Measurements from ENCODE around the gene VWA5A.

Gene VWA5A

GRCh38 chr11:124114942-124115781, at the start of gene VWA5A:
TSS of gene VWA5A (plus strand) at chr11:124115450. CDS start at chr11:124117512, 2,062 bp downstream.
- peak; percentile 88 to 97 for DNase-seq

GRCh38 chr11:124068601-124069110, 46.6 kb upstream of the VWA5A start:
- DNase-seq, result no peak

- peak; percentile 86 to 97 for DNase-seq
Observed at GRCh38 chr11:124069429-124070401, 45.5 kb upstream of the VWA5A start.

- peak; percentile 87 to 91 for DNase-seq
Observed at GRCh38 chr11:124070915-124071622, 44.2 kb upstream of the VWA5A start.

GRCh38 chr11:124071623-124071948, 43.7 kb upstream of the VWA5A start:
- no peak for DNase-seq

GRCh38 chr11:124072147-124072546, 43.1 kb upstream of the VWA5A start:
- DNase-seq, result no peak

GRCh38 chr11:124074554-124074953, 40.7 kb upstream of the VWA5A start:
- no peak for DNase-seq

- DNase-seq, result no peak
Observed at GRCh38 chr11:124075492-124075840, 39.8 kb upstream of the VWA5A start.

GRCh38 chr11:124075841-124076651, 39.2 kb upstream of the VWA5A start:
- DNase-seq, result peak; percentile 82 to 93

GRCh38 chr11:124077266-124077665, 38.0 kb upstream of the VWA5A start:
- DNase-seq, result no peak

GRCh38 chr11:124078591-124078990, 36.7 kb upstream of the VWA5A start:
- no peak for DNase-seq

- DNase-seq, result no peak
Observed at GRCh38 chr11:124079631-124080326, 35.5 kb upstream of the VWA5A start.

GRCh38 chr11:124080327-124081001, 34.8 kb upstream of the VWA5A start:
- no peak for DNase-seq

GRCh38 chr11:124081483-124081882, 33.8 kb upstream of the VWA5A start:
- DNase-seq, result no peak

GRCh38 chr11:124082371-124082770, 32.9 kb upstream of the VWA5A start:
- DNase-seq, result no peak

- no peak for DNase-seq
Observed at GRCh38 chr11:124085583-124085982, 29.7 kb upstream of the VWA5A start.

- peak; percentile 24 to 60 for DNase-seq
Observed at GRCh38 chr11:124085997-124086846, 29.0 kb upstream of the VWA5A start.

- no peak for DNase-seq
Observed at GRCh38 chr11:124090996-124091395, 24.3 kb upstream of the VWA5A start.

GRCh38 chr11:124093330-124093729, 21.9 kb upstream of the VWA5A start:
- DNase-seq, result no peak

GRCh38 chr11:124094731-124095130, 20.5 kb upstream of the VWA5A start:
- no peak for DNase-seq

Data from NCI-H526 (cell line).